ENCODE data around the gene DEFB132. TPM values are rescaled to one million over a fixed set of nuclear protein-coding genes. Genes with fewer than 3 reads are reported as not detected.
"Not testable (repeated sequence)": the region's sequence is repeated elsewhere in the genome, so short reads cannot be mapped to it uniquely, and the experiment has no call there.

Gene DEFB132
- total RNA-seq, 4 donors from 2014 or later, result 0.34 TPM; not detected in 3

DNA sequence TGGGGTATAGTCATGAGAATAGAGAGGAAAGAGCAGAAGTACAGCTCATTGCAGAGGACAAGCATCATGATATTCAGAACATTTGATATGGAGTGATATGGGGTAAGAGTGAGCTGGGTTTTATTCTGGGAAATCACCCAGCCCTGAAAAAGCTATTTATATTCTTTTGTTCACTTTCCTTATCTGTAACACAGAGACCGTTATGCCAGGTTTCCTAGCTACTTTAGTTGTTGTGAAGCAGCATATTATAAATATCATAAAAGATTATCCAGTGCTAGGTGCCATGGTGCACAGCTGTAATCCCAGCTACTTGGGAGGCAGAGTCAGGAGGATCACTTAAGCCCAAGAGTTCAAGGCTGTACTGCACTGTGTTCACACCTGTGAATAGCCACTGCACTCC lies 40.3 kb upstream of the DEFB132 start:
- H3K9me3 ChIP-seq, result no peaks in the 10 kb centered on the region
- H3K36me3 ChIP-seq, result no peaks in the 10 kb centered on the region
- WGBS, result 46% methylated on average over 1 of the region's 1 CpG
- H3K4me1 ChIP-seq, result no peaks in the 10 kb centered on the region
- H3K27ac ChIP-seq, result no peak overlapping the region
- H3K4me3 ChIP-seq, result no peak overlapping the region
- TF ChIP-seq EP300 (IDR thresholded peaks at IDR 0.05) (no peak), POLR2A (IDR thresholded peaks at IDR 0.05) (no peak), POLR2AphosphoS5 (IDR thresholded peaks at IDR 0.05) (no peak)
- TF ChIP-seq, protein P1, sequence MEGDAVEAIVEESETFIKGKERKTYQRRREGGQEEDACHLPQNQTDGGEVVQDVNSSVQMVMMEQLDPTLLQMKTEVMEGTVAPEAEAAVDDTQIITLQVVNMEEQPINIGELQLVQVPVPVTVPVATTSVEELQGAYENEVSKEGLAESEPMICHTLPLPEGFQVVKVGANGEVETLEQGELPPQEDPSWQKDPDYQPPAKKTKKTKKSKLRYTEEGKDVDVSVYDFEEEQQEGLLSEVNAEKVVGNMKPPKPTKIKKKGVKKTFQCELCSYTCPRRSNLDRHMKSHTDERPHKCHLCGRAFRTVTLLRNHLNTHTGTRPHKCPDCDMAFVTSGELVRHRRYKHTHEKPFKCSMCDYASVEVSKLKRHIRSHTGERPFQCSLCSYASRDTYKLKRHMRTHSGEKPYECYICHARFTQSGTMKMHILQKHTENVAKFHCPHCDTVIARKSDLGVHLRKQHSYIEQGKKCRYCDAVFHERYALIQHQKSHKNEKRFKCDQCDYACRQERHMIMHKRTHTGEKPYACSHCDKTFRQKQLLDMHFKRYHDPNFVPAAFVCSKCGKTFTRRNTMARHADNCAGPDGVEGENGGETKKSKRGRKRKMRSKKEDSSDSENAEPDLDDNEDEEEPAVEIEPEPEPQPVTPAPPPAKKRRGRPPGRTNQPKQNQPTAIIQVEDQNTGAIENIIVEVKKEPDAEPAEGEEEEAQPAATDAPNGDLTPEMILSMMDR (IDR thresholded peaks at IDR 0.05), result no peak
- peaks cover 18% of the 10 kb centered on the region for H3K27me3 ChIP-seq
- DNase-seq (ENCODE audit: low spot score in 2 of 2), result no peak

DNA sequence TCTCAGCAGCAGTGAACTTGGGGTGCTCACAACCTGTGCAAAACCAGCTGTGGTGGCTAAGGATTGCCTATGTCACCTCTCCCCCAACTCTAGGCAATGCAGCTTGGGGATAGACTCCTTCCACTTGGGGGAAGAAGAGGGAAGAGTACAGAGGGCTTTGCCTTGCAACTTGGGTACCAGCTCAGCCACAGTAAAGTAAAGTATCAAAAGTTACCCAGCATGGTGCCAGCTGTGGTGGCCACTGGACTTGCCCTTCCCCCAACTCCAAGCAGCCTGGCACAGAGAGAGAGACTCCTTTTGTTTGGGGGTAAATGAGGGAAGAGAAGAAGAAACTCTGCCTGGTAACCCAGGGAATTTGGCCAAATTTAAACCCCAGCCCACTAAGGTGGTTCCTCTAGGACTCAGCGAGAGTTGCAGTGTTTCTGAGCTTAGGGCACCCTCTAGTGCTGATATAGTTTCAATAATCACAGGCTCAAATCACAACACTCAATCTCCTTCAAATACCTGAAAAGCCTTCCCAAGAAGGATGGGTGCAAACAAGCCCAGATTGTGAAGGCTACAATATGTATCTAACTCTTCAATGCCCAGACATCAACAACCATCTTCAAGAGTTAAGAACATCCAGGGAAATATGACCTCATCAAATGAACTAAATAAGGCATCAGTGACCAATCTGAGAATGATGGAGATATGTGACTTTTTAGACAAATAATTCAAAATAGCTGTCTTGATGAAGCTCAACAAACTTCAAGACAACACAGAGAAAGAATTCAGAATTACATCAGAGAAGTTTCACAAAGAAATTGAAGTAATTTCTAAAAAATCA lies 38.0 kb upstream of the DEFB132 start:
- H3K4me3 ChIP-seq, result no peak overlapping the region
- TF ChIP-seq, protein P1 (IDR thresholded peaks at IDR 0.05), result no peak
- TF ChIP-seq POLR2A (IDR thresholded peaks at IDR 0.05) (no peak), POLR2AphosphoS5 (IDR thresholded peaks at IDR 0.05) (no peak), EP300 (IDR thresholded peaks at IDR 0.05) (no peak)
- H3K9me3 ChIP-seq, result no peaks in the 10 kb centered on the region
- WGBS, result 0% methylated on average over 1 of the region's 1 CpG
- no peak overlapping the region for H3K27ac ChIP-seq
- H3K36me3 ChIP-seq, result no peaks in the 10 kb centered on the region
- DNase-seq (ENCODE audit: low spot score in 2 of 2), result no peak
- peaks cover 21% of the 10 kb centered on the region for H3K27me3 ChIP-seq
- H3K4me1 ChIP-seq, result no peaks in the 10 kb centered on the region

DNA sequence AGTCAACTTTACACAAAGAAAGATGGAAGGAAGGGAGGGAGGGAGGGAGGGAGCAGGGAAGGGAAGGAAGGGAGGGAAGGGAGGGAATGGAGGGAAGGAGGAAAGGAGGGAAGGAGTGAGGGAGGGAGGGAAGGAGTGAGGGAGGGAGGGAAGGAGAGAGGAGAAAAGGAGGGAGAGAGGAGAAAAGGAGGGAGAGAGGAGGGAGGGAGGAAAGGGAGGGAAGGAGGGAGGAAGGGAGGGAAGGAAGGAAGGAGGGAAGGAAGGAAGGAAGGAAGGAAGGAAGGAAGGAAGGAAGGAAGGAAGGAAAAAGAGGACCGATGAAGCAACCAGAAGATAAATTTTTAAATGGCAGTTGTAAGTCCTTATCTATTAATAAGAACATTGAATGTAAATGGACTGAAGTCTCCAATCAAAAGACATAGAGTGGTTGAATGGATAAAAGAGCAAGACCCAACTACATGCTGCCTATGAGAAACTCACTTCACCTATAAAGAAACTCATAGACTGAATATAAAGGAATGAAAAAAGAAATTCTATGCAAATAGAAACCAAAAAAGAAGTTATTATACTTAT lies 36.2 kb upstream of the DEFB132 start:
- Histone ChIP-seq H3K27me3 (peaks cover 23% of the 10 kb centered on the region), H3K27ac (no peak overlapping the region), H3K36me3 (no peaks in the 10 kb centered on the region), H3K4me1 (no peaks in the 10 kb centered on the region), H3K4me3 (no peak overlapping the region), H3K9me3 (no peaks in the 10 kb centered on the region)
- WGBS, result 79% methylated on average over 1 of the region's 1 CpG
- TF ChIP-seq POLR2A (IDR thresholded peaks at IDR 0.05), result no peak
- TF ChIP-seq EP300 (IDR thresholded peaks at IDR 0.05), result no peak
- TF ChIP-seq, protein P1 (IDR thresholded peaks at IDR 0.05), result no peak
- no peak for TF ChIP-seq POLR2AphosphoS5 (IDR thresholded peaks at IDR 0.05)
- no peak for DNase-seq (ENCODE audit: low spot score in 2 of 2)

DNA sequence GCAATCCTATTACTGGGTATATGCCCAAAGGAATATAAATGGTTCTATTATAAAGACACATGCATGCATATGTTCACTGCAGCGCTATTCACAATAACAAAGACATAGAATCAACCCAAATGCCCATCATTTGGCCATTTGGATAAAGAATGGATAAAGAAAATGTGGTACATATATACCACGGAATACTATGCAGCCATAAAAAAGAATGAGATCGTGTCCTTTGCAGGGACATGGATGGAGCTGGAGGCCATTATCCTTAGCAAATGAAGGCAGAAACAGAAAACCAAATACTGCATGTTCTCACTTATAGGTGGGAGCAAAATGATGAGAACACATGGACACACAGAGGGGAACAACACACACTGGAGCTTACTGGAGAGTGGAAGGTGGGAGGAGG lies 31.6 kb upstream of the DEFB132 start:
- H3K9me3 ChIP-seq; H3K27ac ChIP-seq; H3K36me3 ChIP-seq; H3K4me1 ChIP-seq; H3K4me3 ChIP-seq; DNase-seq (ENCODE audit: low spot score in 2 of 2): not testable (repeated sequence)
- H3K27me3 ChIP-seq, result peaks cover 14% of the 10 kb centered on the region
- WGBS, result 87% methylated on average over 3 of the region's 3 CpGs

DNA sequence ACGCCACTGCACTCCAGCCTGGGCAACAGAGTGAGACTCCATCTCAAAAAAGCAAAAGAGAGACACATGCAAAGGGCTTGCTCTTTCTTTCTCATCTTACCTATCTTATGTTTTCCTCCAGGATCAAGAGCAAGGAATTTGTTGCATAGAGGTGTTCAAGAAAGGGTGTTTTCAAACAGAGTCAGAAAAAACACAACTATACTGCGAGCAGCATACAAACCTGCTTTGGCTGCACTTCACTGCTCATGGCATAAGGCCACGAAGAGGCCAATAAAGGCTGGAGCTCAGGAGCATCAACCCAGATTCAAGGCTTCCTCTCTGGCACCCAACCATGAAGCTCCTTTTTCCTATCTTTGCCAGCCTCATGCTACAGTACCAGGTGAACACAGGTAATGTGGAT lies 30.6 kb upstream of the DEFB132 start, which contains the start of gene DEFB129:
DEFB129 (plus strand) TSS at position 301 of the 400 bp plus-strand sequence; CDS start at position 332, 31 bp downstream.
- Histone ChIP-seq H3K4me1 (no peaks in the 10 kb centered on the region), H3K4me3 (no peak within 1 kb of the TSS), H3K36me3 (no peaks in the 10 kb centered on the region), H3K27me3 (peaks cover 8% of the 10 kb centered on the region), H3K27ac (no peak within 1 kb of the TSS), H3K9me3 (no peaks in the 10 kb centered on the region)
- 85% methylated on average over 3 of the region's 3 CpGs for WGBS
- TF ChIP-seq POLR2AphosphoS5 (IDR thresholded peaks at IDR 0.05) (no peak), EP300 (IDR thresholded peaks at IDR 0.05) (no peak), POLR2A (IDR thresholded peaks at IDR 0.05) (no peak)
- TF ChIP-seq, protein P1 (IDR thresholded peaks at IDR 0.05), result no peak
- no peak for DNase-seq (ENCODE audit: low spot score in 2 of 2)

Measured in suprapubic skin (tissue), 4 donors.